GM18520 (cell line): ENCODE measurements around the gene LRMDA.

ENCODE experiments used
- ATAC-seq: cut with Tn5 transposase; IDR thresholded peaks from one replicate; pipeline ENCODE4 v1.9.1; 2021; ENCODE audit not compliant: unreplicated experiment

Gene LRMDA

GRCh38 chr10:75632805-75633462 lies 201.5 kb downstream of the LRMDA start:
- no peak for ATAC-seq

- no peak for ATAC-seq
Observed at GRCh38 chr10:75633568-75633967, 202.1 kb downstream of the LRMDA start.

- no peak for ATAC-seq
Observed at GRCh38 chr10:75634947-75635346, 203.5 kb downstream of the LRMDA start.

- ATAC-seq, result no peak
Observed at GRCh38 chr10:75638752-75639151, 207.3 kb downstream of the LRMDA start.

- no peak for ATAC-seq
Observed at GRCh38 chr10:75639736-75640135, 208.3 kb downstream of the LRMDA start.

GRCh38 chr10:75640381-75640780 lies 209.0 kb downstream of the LRMDA start:
- ATAC-seq, result no peak

- no peak for ATAC-seq
Observed at GRCh38 chr10:75640803-75641202, 209.4 kb downstream of the LRMDA start.

GRCh38 chr10:75643405-75643804 lies 212.0 kb downstream of the LRMDA start:
- no peak for ATAC-seq

GRCh38 chr10:75643944-75644692 lies 212.7 kb downstream of the LRMDA start:
- ATAC-seq, result no peak

GRCh38 chr10:75645704-75646103 lies 214.3 kb downstream of the LRMDA start:
- ATAC-seq, result no peak

- ATAC-seq, result no peak
Observed at GRCh38 chr10:75646218-75646915, 214.9 kb downstream of the LRMDA start.

GRCh38 chr10:75646916-75647315 lies 215.5 kb downstream of the LRMDA start:
- ATAC-seq, result no peak

- no peak for ATAC-seq
Observed at GRCh38 chr10:75647675-75648074, 216.3 kb downstream of the LRMDA start.

- no peak for ATAC-seq
Observed at GRCh38 chr10:75648351-75648750, 216.9 kb downstream of the LRMDA start.

GRCh38 chr10:75648854-75649253 lies 217.4 kb downstream of the LRMDA start:
- ATAC-seq, result no peak

- no peak for ATAC-seq
Observed at GRCh38 chr10:75649466-75649865, 218.0 kb downstream of the LRMDA start.

GRCh38 chr10:75650648-75651047 lies 219.2 kb downstream of the LRMDA start:
- no peak for ATAC-seq

- no peak for ATAC-seq
Observed at GRCh38 chr10:75651417-75651816, 220.0 kb downstream of the LRMDA start.

GRCh38 chr10:75652146-75652740 lies 220.8 kb downstream of the LRMDA start:
- ATAC-seq, result no peak

GRCh38 chr10:75653761-75654160 lies 222.3 kb downstream of the LRMDA start:
- no peak for ATAC-seq

- no peak for ATAC-seq
Observed at GRCh38 chr10:75654171-75654771, 222.8 kb downstream of the LRMDA start.
